ENCODE results near the gene ZNF276.
A peak's percentile ranks its signal among the peaks of the same experiment; 100 is the strongest.
"Not testable (repeated sequence)": the region's sequence is repeated elsewhere in the genome, so short reads cannot be mapped to it uniquely, and the experiment has no call there.

ZNF276 gene

GRCh38 chr16:89687092-89687940, 34.0 kb upstream of the ZNF276 start:
- H2AFZ ChIP-seq (ENCODE audit: low read length): 0 out of 2 replicates have a peak overlapping the region, but pooled peaks have one; percentile 31
- peak overlapping the region; percentile 72 for H3K27ac ChIP-seq (ENCODE audit: low read length)
- peak overlapping the region; percentile 68 for H3K4me2 ChIP-seq (ENCODE audit: low read depth, low read length)

GRCh38 chr16:89688395-89688794, 32.9 kb upstream of the ZNF276 start:
- Histone ChIP-seq H4K20me1 (ENCODE audit: insufficient read depth, low read length) (no peaks in the 10 kb centered on the region), H3K4me3 (ENCODE audit: low read length) (no peak overlapping the region), H3K36me3 (replicated peaks; ENCODE audit: insufficient read depth, low read length) (no peaks in the 10 kb centered on the region), H3K4me2 (ENCODE audit: low read depth, low read length) (no peak overlapping the region), H3K79me2 (ENCODE audit: low read length) (peaks cover 4% of the 10 kb centered on the region), H3K27me3 (replicated peaks; ENCODE audit: insufficient read depth, low read length) (no peaks in the 10 kb centered on the region), H3K9me2 (replicated peaks; ENCODE audit: insufficient read depth, low read length) (no peaks in the 10 kb centered on the region), H3F3A (ENCODE audit: insufficient read depth, low read length) (no peaks in the 10 kb centered on the region), H3K9me3 (replicated peaks; ENCODE audit: insufficient read depth, low read length) (no peaks in the 10 kb centered on the region), H3K9ac (ENCODE audit: low read length) (no peak overlapping the region), H3K4me1 (ENCODE audit: low read length) (no peaks in the 10 kb centered on the region), H2AFZ (ENCODE audit: low read length) (no peak overlapping the region), H3K27ac (ENCODE audit: low read length) (no peak overlapping the region)
- TF ChIP-seq EZH2phosphoT487 (IDR thresholded peaks at IDR 0.05; ENCODE audit: low read length): no peak
- TF ChIP-seq CTCF (IDR thresholded peaks at IDR 0.05; ENCODE audit: low read length): no peak
- TF ChIP-seq EZH2 (optimal IDR thresholded peaks at IDR 0.05; ENCODE audit: low read depth, low read length): no peak
- no peak for DNase-seq

More at GRCh38 chr16:89687092-89687940, 34.0 kb upstream of the ZNF276 start:
- Histone ChIP-seq H3K9me3 (replicated peaks; ENCODE audit: insufficient read depth, low read length) (no peaks in the 10 kb centered on the region), H3K9me2 (replicated peaks; ENCODE audit: insufficient read depth, low read length) (no peaks in the 10 kb centered on the region), H3K9ac (ENCODE audit: low read length) (peak overlapping the region; percentile 83), H4K20me1 (ENCODE audit: insufficient read depth, low read length) (no peaks in the 10 kb centered on the region), H3K4me3 (ENCODE audit: low read length) (peak overlapping the region; percentile 75), H3K79me2 (ENCODE audit: low read length) (peaks cover 4% of the 10 kb centered on the region), H3K27me3 (replicated peaks; ENCODE audit: insufficient read depth, low read length) (no peaks in the 10 kb centered on the region), H3F3A (ENCODE audit: insufficient read depth, low read length) (no peaks in the 10 kb centered on the region), H3K4me1 (ENCODE audit: low read length) (no peaks in the 10 kb centered on the region), H3K36me3 (replicated peaks; ENCODE audit: insufficient read depth, low read length) (no peaks in the 10 kb centered on the region)
- peak; percentile 45 for DNase-seq
- TF ChIP-seq CTCF (IDR thresholded peaks at IDR 0.05; ENCODE audit: low read length) (no peak), EZH2 (optimal IDR thresholded peaks at IDR 0.05; ENCODE audit: low read depth, low read length) (no peak), EZH2phosphoT487 (IDR thresholded peaks at IDR 0.05; ENCODE audit: low read length) (no peak)

GRCh38 chr16:89689142-89689541, 32.2 kb upstream of the ZNF276 start:
- TF ChIP-seq CTCF (IDR thresholded peaks at IDR 0.05; ENCODE audit: low read length): no peak
- no peak for TF ChIP-seq EZH2phosphoT487 (IDR thresholded peaks at IDR 0.05; ENCODE audit: low read length)
- TF ChIP-seq EZH2 (optimal IDR thresholded peaks at IDR 0.05; ENCODE audit: low read depth, low read length): no peak
- H3K36me3 ChIP-seq (replicated peaks; ENCODE audit: insufficient read depth, low read length): no peaks in the 10 kb centered on the region
- peaks cover 4% of the 10 kb centered on the region for H3K79me2 ChIP-seq (ENCODE audit: low read length)
- DNase-seq: no peak
- H2AFZ ChIP-seq (ENCODE audit: low read length): no peak overlapping the region
- H3K9me2 ChIP-seq (replicated peaks; ENCODE audit: insufficient read depth, low read length): no peaks in the 10 kb centered on the region
- H3K9ac ChIP-seq (ENCODE audit: low read length): no peak overlapping the region
- H3K27ac ChIP-seq (ENCODE audit: low read length): no peak overlapping the region
- H3K4me3 ChIP-seq (ENCODE audit: low read length): no peak overlapping the region
- no peaks in the 10 kb centered on the region for H3K4me1 ChIP-seq (ENCODE audit: low read length)
- no peak overlapping the region for H3K4me2 ChIP-seq (ENCODE audit: low read depth, low read length)
- no peaks in the 10 kb centered on the region for H4K20me1 ChIP-seq (ENCODE audit: insufficient read depth, low read length)
- H3K9me3 ChIP-seq (replicated peaks; ENCODE audit: insufficient read depth, low read length): no peaks in the 10 kb centered on the region
- no peaks in the 10 kb centered on the region for H3F3A ChIP-seq (ENCODE audit: insufficient read depth, low read length)
- no peaks in the 10 kb centered on the region for H3K27me3 ChIP-seq (replicated peaks; ENCODE audit: insufficient read depth, low read length)

- H4K20me1 ChIP-seq (ENCODE audit: insufficient read depth, low read length); H3F3A ChIP-seq (ENCODE audit: insufficient read depth, low read length); H3K9me3 ChIP-seq (replicated peaks; ENCODE audit: insufficient read depth, low read length); H3K27ac ChIP-seq (ENCODE audit: low read length); H3K9me2 ChIP-seq (replicated peaks; ENCODE audit: insufficient read depth, low read length); H2AFZ ChIP-seq (ENCODE audit: low read length); H3K79me2 ChIP-seq (ENCODE audit: low read length); H3K27me3 ChIP-seq (replicated peaks; ENCODE audit: insufficient read depth, low read length); H3K4me2 ChIP-seq (ENCODE audit: low read depth, low read length); H3K9ac ChIP-seq (ENCODE audit: low read length); H3K36me3 ChIP-seq (replicated peaks; ENCODE audit: insufficient read depth, low read length); H3K4me1 ChIP-seq (ENCODE audit: low read length); H3K4me3 ChIP-seq (ENCODE audit: low read length); DNase-seq: not testable (repeated sequence)
Observed at GRCh38 chr16:89689621-89690020, 31.7 kb upstream of the ZNF276 start.
